GM13976 (cell line): ENCODE data around the gene NPAS3.

Source experiments
- DNase-seq: peaks from one replicate; pipeline ENCODE4 v3.0.0; 2012; ENCODE audit warnings: low spot score
- CTCF ChIP-seq: IDR thresholded peaks from 2 replicates; pipeline ENCODE4 v1.5.1; 2012; ENCODE audit warnings: borderline replicate concordance, mild to moderate bottlenecking; ENCODE audit not compliant: insufficient read depth; ENCODE audit errors: extremely low read depth, missing control alignments, control extremely low read depth
- in situ Hi-C: fragments of 300-500 bp; cut with MboI; formaldehyde crosslinking; loops from one replicate; pipeline ENCODE4 v1.12.0; 2022; ENCODE audit warnings: low sequenced_read_pairs, mixed read lengths, inconsistent platforms; ENCODE audit not compliant: unreplicated experiment

Gene NPAS3

DNA sequence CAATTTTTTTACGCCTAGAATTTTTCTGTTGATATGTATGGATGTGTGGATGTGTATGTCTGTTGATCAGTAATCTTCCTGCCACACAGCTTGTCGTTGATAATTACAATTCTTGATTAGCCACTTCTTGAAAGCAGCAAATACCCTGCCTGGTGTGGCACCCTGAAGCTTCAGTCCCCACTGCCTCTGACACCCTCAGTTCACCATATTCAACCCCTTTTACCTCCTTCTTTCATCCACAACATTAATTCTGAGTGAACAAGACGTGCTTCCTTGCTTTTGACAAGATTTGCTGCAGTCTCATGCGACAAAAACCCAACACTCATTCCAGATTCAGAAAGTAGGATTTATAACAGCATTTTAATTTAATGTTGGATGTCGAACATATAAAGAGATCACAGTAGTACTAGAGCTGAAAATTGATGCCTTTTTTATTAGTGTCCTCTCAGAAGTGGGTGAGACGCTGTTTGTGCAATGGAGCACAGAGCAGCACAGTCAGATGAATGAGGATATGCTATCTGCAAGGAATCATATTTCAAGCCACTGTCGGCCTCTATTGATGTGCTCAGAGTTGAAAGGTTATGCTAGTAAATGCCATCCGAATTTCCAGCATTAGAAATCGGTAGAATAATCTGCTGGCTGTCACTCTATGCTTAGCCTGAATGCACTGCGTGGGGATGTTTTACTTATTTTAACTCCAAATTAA, 628.5 kb downstream of the NPAS3 start:
- in situ Hi-C loops = no loop called here
- no peak for DNase-seq
- TF ChIP-seq CTCF = no peak

- TF ChIP-seq CTCF = no peak
- in situ Hi-C loops = no loop called here
- DNase-seq = no peak
These were observed 629.1 kb downstream of the NPAS3 start for GRCh38 chr14:33567731-33568130.

DNA sequence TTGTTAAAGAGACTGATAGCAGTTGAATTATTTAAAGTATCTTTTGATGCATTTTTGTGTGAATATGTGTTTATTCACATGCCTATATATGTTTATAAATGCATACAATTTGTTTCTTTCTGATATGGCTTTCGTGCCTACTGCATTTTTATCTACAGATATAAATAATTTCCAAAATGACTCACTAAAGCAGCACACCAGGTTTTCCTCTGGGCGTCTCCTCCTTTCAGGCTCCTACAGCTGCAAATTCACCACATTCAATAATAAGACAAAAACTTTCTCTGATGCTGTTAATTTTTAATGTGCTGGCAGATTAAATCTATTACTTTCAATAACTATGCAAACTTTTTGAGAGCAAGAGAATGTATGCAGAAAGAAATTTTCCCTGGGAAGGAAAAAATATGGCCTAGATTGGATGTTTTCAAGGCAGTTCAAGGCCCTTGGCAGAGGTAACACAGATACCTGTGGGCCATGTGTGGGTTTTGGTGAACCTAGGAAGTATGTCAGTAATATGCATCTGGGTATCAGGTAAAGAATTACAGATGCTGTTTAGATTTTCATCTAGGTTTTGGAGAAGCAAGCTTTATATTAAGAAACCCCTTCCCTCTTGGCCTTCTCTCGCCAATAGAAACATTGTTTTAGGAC, 630.4 kb downstream of the NPAS3 start:
- TF ChIP-seq CTCF = no peak
- in situ Hi-C loops = no loop called here
- no peak for DNase-seq

DNA sequence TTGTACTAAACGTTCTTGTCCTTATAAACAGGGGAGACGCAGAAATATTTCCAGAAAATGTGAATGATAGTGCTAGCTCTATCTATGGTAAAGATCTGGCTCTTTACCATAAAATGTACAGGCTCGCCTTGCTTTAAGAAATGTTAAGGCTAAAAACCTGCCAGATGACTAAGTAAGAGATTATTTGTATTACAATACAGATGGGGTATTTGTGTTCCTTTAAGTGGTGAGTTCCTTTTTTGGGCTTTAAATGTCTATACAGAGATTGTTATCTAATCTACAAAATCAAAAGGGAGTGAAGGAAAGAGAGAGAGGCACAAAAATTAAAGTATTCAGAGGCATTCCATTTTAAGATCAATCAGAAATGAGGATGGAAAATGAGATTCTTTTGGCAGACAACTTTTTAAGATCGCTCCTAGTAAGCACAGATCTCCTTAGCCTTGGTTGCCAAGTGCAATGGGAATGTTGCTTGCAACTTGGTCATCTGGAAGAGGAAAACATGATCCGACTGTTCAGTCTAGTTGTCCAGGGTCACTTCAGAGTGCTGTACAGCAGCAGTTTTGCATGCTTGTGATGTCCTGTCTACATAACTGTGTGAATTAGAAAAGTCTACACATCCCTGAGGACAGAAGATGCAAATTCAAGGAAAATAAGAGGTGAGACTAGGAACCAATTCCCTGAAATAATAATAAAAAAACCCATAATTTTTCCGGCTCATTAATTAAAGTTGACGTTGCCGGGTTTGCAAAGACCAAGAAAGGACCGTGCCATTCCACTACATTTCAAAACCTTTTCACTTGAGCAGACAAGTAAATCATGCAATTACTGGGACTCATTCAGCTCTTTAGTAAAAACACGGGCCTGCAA, 631.4 kb downstream of the NPAS3 start:
- TF ChIP-seq CTCF = no peak
- in situ Hi-C loops = no loop called here
- DNase-seq = no peak

- in situ Hi-C loops = no loop called here
- no peak for TF ChIP-seq CTCF
These were observed 632.1 kb downstream of the NPAS3 start for GRCh38 chr14:33570694-33571310.

GRCh38 chr14:33573301-33573880, 634.7 kb downstream of the NPAS3 start:
- DNase-seq = no peak
- TF ChIP-seq CTCF = no peak
- in situ Hi-C loops = no loop called here

More at GRCh38 chr14:33570694-33571310, 632.1 kb downstream of the NPAS3 start:
- DNase-seq = no peak
